ENCODE data around the gene MTG2. TPM values are rescaled to one million over a fixed set of nuclear protein-coding genes. Genes with fewer than 3 reads are reported as not detected.

Gene MTG2
- total and polyA plus RNA-seq, 2 of the 4 experiments (the other 2 are of a cell fraction) = 11.5 to 25.2 TPM

GRCh38 chr20:62227591-62227976, 44.8 kb downstream of the MTG2 start:
- 31% methylated on average over 3 of the region's 10 CpGs; no CpG with 5 or more reads in 1 of the 2 experiments for WGBS, 2 experiments (ENCODE audit: extremely low coverage in 2 of 2, insufficient read length in 1 of 2)
- Histone ChIP-seq H3K56ac (ENCODE audit: extremely low read depth, insufficient read depth, low read length) (no peak overlapping the region), H3K18ac (ENCODE audit: low read depth, low read length) (no peak overlapping the region), H3K23ac (ENCODE audit: low read depth, low read length) (no peak overlapping the region), H3K4me2 (ENCODE audit: low read depth, low read length) (no peak overlapping the region), H3K27ac (ENCODE audit: insufficient read depth, low read length) (no peak overlapping the region), H3K79me1 (ENCODE audit: low read depth in 1 of 2, low read length in 2 of 2) (no peaks in the 10 kb centered on the region), H3K4ac (ENCODE audit: low read depth, low read length) (no peak overlapping the region), H2AFZ (replicated peaks; ENCODE audit: low read length, poor library complexity) (no peak overlapping the region), H3K9ac (ENCODE audit: low read depth, low read length) (no peak overlapping the region), H3K9me3 (ENCODE audit: control insufficient read depth, insufficient read depth, low read length) (no peaks in the 10 kb centered on the region; the same call in 1 of the 2 replicates), H2AK9ac (replicated peaks; ENCODE audit: low read depth, low read length, poor library complexity) (no peak overlapping the region), H2BK5ac (ENCODE audit: low read depth, low read length, poor library complexity, severe bottlenecking) (no peak overlapping the region), H2BK120ac (ENCODE audit: low read depth, low read length) (no peak overlapping the region), H3K9me1 (ENCODE audit: insufficient read depth, low read length) (no peaks in the 10 kb centered on the region), H3K27me3 (ENCODE audit: control insufficient read depth, insufficient read depth, low read length) (peaks cover 65% of the 10 kb centered on the region), H3K4me3 (ENCODE audit: insufficient read depth, low read depth, low read length) (no peak overlapping the region), H2BK20ac (ENCODE audit: low read depth, low read length) (no peak overlapping the region), H4K8ac (ENCODE audit: low read depth in 2 of 2, low read length in 2 of 2) (no peak overlapping the region), H4K5ac (ENCODE audit: low read depth, low read length) (no peak overlapping the region), H3K36me3 (ENCODE audit: control insufficient read depth, insufficient read depth, low read length) (no peaks in the 10 kb centered on the region), H4K91ac (ENCODE audit: insufficient read depth, low read depth, low read length) (no peak overlapping the region), H2AK5ac (ENCODE audit: low read depth, low read length) (no peak overlapping the region), H3K4me1 (ENCODE audit: control insufficient read depth, insufficient read depth, low read length) (no peaks in the 10 kb centered on the region), H3K14ac (replicated peaks; ENCODE audit: low read depth, low read length) (no peak overlapping the region), H2BK15ac (ENCODE audit: low read depth, low read length) (no peak overlapping the region), H4K20me1 (ENCODE audit: insufficient read depth, low read length) (no peaks in the 10 kb centered on the region)
- no peak for TF ChIP-seq RAD21 (IDR thresholded peaks at IDR 0.05; ENCODE audit: low read length)
- no peak for TF ChIP-seq MXI1 (IDR thresholded peaks at IDR 0.05; ENCODE audit: borderline replicate concordance, low read depth, low read length)
- TF ChIP-seq, protein P1, sequence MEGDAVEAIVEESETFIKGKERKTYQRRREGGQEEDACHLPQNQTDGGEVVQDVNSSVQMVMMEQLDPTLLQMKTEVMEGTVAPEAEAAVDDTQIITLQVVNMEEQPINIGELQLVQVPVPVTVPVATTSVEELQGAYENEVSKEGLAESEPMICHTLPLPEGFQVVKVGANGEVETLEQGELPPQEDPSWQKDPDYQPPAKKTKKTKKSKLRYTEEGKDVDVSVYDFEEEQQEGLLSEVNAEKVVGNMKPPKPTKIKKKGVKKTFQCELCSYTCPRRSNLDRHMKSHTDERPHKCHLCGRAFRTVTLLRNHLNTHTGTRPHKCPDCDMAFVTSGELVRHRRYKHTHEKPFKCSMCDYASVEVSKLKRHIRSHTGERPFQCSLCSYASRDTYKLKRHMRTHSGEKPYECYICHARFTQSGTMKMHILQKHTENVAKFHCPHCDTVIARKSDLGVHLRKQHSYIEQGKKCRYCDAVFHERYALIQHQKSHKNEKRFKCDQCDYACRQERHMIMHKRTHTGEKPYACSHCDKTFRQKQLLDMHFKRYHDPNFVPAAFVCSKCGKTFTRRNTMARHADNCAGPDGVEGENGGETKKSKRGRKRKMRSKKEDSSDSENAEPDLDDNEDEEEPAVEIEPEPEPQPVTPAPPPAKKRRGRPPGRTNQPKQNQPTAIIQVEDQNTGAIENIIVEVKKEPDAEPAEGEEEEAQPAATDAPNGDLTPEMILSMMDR (conservative IDR thresholded peaks at IDR 0.05; ENCODE audit: low read depth, low read length) = no peak
- TF ChIP-seq MAZ (IDR thresholded peaks at IDR 0.05; ENCODE audit: borderline replicate concordance, low read depth, low read length) = no peak
- TF ChIP-seq MAFK (IDR thresholded peaks at IDR 0.05; ENCODE audit: low read depth, low read length) = no peak
- no peak for TF ChIP-seq ELK1 (IDR thresholded peaks at IDR 0.05; ENCODE audit: borderline replicate concordance, low read depth, low read length)
- TF ChIP-seq BHLHE40 (IDR thresholded peaks at IDR 0.05; ENCODE audit: low read depth, low read length) = no peak
- TF ChIP-seq POLR2A (IDR thresholded peaks at IDR 0.05; ENCODE audit: low read depth, low read length) = no peak
- intact Hi-C loops (cut with micrococcal nuclease) (no loop called here), in situ Hi-C loops (cut with MboI; ENCODE audit: low sequenced_read_pairs) (no loop called here), dilution Hi-C loops (cut with HindIII; ENCODE audit: low sequenced_read_pairs, unreplicated experiment) (no loop called here)
- ATAC-seq (ENCODE audit: low read depth) = peak; percentile 13; the same call in 1 of the 2 replicates
- ChIA-PET CTCF (no interaction called here), POLR2A (ENCODE audit: unreplicated experiment) (no interaction called here)
- no peak for DNase-seq
- BruUV-seq (replicated peaks) = no TSS peak

All from IMR-90 (cell line).